ENCODE data around the gene SLC25A11.

Gene SLC25A11

GRCh38 chr17:4896332-4897197 lies 43.3 kb downstream of the SLC25A11 start:
- in situ Hi-C loops (cut with MboI; ENCODE audit: low sequenced_read_pairs), result no loop called here

- in situ Hi-C loops (cut with MboI; ENCODE audit: low sequenced_read_pairs), result no loop called here
These were observed 44.1 kb downstream of the SLC25A11 start for GRCh38 chr17:4895657-4896331.

- in situ Hi-C loops (cut with MboI; ENCODE audit: low sequenced_read_pairs), result no loop called here
These were observed 44.7 kb downstream of the SLC25A11 start for GRCh38 chr17:4895121-4895520.

- in situ Hi-C loops (cut with MboI; ENCODE audit: low sequenced_read_pairs), result no loop called here
These were observed 45.9 kb downstream of the SLC25A11 start for GRCh38 chr17:4893721-4894560.

- in situ Hi-C loops (cut with MboI; ENCODE audit: low sequenced_read_pairs), result no loop called here
These were observed 46.6 kb downstream of the SLC25A11 start for GRCh38 chr17:4893272-4893671.

- in situ Hi-C loops (cut with MboI; ENCODE audit: low sequenced_read_pairs), result no loop called here
These were observed 47.2 kb downstream of the SLC25A11 start for GRCh38 chr17:4892499-4893221.

- in situ Hi-C loops (cut with MboI; ENCODE audit: low sequenced_read_pairs), result no loop called here
These were observed 48.1 kb downstream of the SLC25A11 start for GRCh38 chr17:4891411-4892410.

GRCh38 chr17:4887581-4887980 lies 52.3 kb downstream of the SLC25A11 start:
- in situ Hi-C loops (cut with MboI; ENCODE audit: low sequenced_read_pairs), result no loop called here
